Bladder microvascular endothelial cell (primary cell): ENCODE results near the gene AGMO. TPM values are rescaled to one million over a fixed set of nuclear protein-coding genes. Genes with fewer than 3 reads are reported as not detected.

Experiments
- total RNA-seq: library from RNA; depleted of rRNA; stranded (reverse); fragments of >200 nt; gene quantifications from 2 replicates; pipeline ENCODE4 v1.2.3, GENCODE V29; 2014

The AGMO gene
- 1.9 TPM in 2 replicates for total RNA-seq

GRCh38 chr7:15561835-15562234, at the start of gene AGMO:
Gene AGMO (minus strand): TSS chr7:15562015.

Other genes starting within 250 kb of the AGMO start
- gene MEOX2, start 124.7 kb upstream of the AGMO start, total RNA-seq, result 23.5 and 68.8 TPM in 2 replicates